Measurements from ENCODE around the gene ZMYM3.
"Not testable (repeated sequence)": the region's sequence is repeated elsewhere in the genome, so short reads cannot be mapped to it uniquely, and the experiment has no call there.

DNA sequence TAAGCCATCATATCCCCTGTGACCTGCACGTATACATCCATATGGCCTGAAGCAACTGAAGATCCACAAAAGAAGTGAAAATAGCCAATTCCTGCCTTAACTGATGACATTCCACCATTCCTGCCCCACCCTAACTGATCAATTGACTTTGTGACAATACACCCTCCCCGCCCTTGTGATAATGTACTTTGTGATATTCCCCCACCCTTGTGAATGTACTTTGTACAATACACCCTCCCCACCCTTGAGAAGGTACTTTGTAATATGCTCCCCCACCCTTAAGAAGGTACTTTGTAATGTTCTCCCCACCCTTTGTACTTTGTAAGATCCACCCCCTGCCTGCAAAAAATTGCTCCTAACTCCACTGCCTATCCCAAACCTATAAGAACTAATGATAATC lies 18.4 kb upstream of the ZMYM3 start:
- TF ChIP-seq, protein P1, sequence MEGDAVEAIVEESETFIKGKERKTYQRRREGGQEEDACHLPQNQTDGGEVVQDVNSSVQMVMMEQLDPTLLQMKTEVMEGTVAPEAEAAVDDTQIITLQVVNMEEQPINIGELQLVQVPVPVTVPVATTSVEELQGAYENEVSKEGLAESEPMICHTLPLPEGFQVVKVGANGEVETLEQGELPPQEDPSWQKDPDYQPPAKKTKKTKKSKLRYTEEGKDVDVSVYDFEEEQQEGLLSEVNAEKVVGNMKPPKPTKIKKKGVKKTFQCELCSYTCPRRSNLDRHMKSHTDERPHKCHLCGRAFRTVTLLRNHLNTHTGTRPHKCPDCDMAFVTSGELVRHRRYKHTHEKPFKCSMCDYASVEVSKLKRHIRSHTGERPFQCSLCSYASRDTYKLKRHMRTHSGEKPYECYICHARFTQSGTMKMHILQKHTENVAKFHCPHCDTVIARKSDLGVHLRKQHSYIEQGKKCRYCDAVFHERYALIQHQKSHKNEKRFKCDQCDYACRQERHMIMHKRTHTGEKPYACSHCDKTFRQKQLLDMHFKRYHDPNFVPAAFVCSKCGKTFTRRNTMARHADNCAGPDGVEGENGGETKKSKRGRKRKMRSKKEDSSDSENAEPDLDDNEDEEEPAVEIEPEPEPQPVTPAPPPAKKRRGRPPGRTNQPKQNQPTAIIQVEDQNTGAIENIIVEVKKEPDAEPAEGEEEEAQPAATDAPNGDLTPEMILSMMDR (IDR thresholded peaks at IDR 0.05), result not testable (repeated sequence)
- TF ChIP-seq EZH2 (IDR thresholded peaks at IDR 0.05; ENCODE audit: borderline replicate concordance, insufficient read depth, low read depth, low read length, poor library complexity, severe bottlenecking), result not testable (repeated sequence)
